Measurements from ENCODE around the gene COPB2.

GRCh38 chr3:139319428-139320402, 69.7 kb downstream of the COPB2 start:
- no peak for TF ChIP-seq CTCF (IDR thresholded peaks at IDR 0.05)
- TF ChIP-seq EZH2 (IDR thresholded peaks at IDR 0.05; ENCODE audit: borderline replicate concordance, insufficient read depth, low read depth, low read length, poor library complexity, severe bottlenecking): no peak

Data from B cell (primary cell).